Ectodermal cell (in vitro differentiated cells): Measurements from ENCODE around the gene ITGA7.

Source experiments
- H3K27ac ChIP-seq: 2 replicates; pipeline ENCODE4 v1.7.0; 2013; ENCODE audit warnings: mild to moderate bottlenecking, low read depth, low read length; ENCODE audit not compliant: insufficient read depth, poor library complexity, severe bottlenecking
- H3K27me3 ChIP-seq: 2 replicates; pipeline ENCODE4 v1.7.0; 2013; ENCODE audit warnings: mild to moderate bottlenecking, low read length; ENCODE audit not compliant: insufficient read depth, control insufficient read depth, poor library complexity, severe bottlenecking
- H3K36me3 ChIP-seq: one replicate; pipeline ENCODE4 v1.7.0; 2013; ENCODE audit warnings: low read length; ENCODE audit not compliant: control insufficient read depth, insufficient read depth
- H3K4me1 ChIP-seq: one replicate; pipeline ENCODE4 v1.7.0; 2013; ENCODE audit warnings: low read length; ENCODE audit not compliant: control insufficient read depth, insufficient read depth
- H3K4me3 ChIP-seq: 2 replicates; pipeline ENCODE4 v1.7.0; 2013; ENCODE audit warnings: low read depth, low read length, control low read depth; ENCODE audit not compliant: insufficient read depth
- H3K9me3 ChIP-seq: 2 replicates; pipeline ENCODE4 v1.7.0; 2013; ENCODE audit warnings: mild to moderate bottlenecking, low read length, moderate library complexity; ENCODE audit not compliant: control insufficient read depth
- WGBS, 2 experiments: methylation state at CpG; one replicate each; pipeline ENCODE4 v1.1.7; 2013; ENCODE audit warnings: missing lambda C conversion rate in 2 of 2; 5-methylcytosine and 5-hydroxymethylcytosine counted together

ITGA7 gene

DNA sequence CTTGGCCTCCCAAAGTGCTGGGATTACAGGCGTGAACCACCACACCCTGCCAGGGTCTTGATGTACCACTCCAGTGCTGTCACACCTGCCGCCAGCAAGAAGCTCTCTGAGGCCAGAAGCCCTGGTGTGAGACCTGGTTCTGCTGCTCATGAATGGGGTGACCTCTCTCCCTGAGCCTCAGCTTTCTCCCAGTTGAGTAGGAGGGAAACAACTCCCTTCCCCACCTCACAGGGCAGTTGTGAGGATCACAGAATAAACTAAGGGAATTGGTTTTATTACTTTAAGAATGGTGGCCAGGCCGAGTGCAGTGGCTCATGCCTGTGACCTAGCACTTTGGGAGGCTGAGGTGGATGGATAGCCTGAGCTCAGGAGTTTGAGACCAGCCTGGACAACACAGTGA lies 26.9 kb upstream of the ITGA7 start:
- Histone ChIP-seq H3K36me3 (no peaks in the 10 kb centered on the region), H3K4me3 (no peak overlapping the region), H3K9me3 (no peaks in the 10 kb centered on the region), H3K4me1 (peaks cover 21% of the 10 kb centered on the region), H3K27me3 (no peaks in the 10 kb centered on the region), H3K27ac (no peak overlapping the region)
- WGBS, 2 experiments, result 95 to 100% methylated on average over 3 of the region's 3 CpGs

GRCh38 chr12:55733858-55734257 lies 26.2 kb upstream of the ITGA7 start:
- Histone ChIP-seq H3K4me3 (no peak overlapping the region), H3K27ac (no peak overlapping the region), H3K9me3 (no peaks in the 10 kb centered on the region), H3K36me3 (no peaks in the 10 kb centered on the region), H3K27me3 (no peaks in the 10 kb centered on the region), H3K4me1 (peaks cover 21% of the 10 kb centered on the region)
- whole genome bisulfite sequencing, 2 experiments, result 90 to 95% methylated on average over 2 of the region's 2 CpGs

DNA sequence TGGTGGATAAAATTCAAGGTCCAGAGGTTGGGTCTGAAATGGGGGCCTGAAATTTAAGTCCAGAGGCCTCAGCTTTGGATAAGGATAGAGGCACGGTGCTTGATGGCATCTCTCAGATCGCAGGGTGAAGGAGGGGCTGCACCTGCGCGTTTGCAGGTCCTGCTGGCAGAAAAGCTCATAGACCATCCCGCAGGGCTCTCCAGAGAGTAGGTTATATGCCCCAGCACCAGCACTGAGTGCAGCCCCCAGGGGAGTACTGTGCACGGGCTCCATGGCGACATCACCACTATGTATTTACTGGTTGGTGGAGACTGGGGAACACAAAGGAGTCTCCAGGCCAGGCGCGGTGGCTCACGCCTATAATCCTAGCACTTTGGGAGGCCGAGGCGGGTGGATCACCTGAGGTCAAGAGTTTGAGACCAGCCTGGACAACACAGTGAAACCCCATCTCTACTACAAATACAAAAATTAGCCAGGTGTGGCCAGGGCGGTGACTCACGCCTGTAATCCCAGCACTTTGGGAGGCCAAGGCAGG lies 25.4 kb upstream of the ITGA7 start:
- WGBS, 2 experiments, result 90% methylated on average over 14 of the region's 14 CpGs
- H3K4me1 ChIP-seq, result peaks cover 21% of the 10 kb centered on the region
- no peaks in the 10 kb centered on the region for H3K9me3 ChIP-seq

DNA sequence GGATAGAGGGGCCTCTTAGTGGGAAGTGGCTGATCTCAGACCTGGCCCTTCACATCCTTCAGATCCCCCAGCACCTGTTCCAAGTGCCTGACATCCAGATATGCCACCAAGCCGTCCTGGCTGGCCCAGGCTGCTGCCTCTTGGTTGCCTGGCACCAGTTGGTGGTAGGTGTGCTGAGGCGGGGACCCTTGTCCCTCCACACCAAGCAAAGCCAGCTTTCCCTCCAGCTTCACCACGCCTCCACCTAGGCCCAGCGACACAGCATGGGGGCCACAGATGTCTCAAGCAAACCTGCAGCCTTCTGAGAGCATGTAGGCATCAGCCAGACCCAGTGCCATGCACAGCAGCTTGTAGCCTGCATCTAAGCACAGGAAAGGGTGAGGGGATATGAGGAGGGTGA lies 24.6 kb upstream of the ITGA7 start:
- H3K4me3 ChIP-seq, result no peak overlapping the region
- no peak overlapping the region for H3K27ac ChIP-seq
- WGBS, 2 experiments, result 84 to 90% methylated on average over 4 of the region's 4 CpGs
- H3K9me3 ChIP-seq, result no peaks in the 10 kb centered on the region
- H3K36me3 ChIP-seq, result no peaks in the 10 kb centered on the region
- H3K4me1 ChIP-seq, result peaks cover 19% of the 10 kb centered on the region
- H3K27me3 ChIP-seq, result no peaks in the 10 kb centered on the region

More for the DNA sequence above, 25.4 kb upstream of the ITGA7 start:
- Histone ChIP-seq H3K27me3 (no peaks in the 10 kb centered on the region), H3K4me3 (no peak overlapping the region), H3K27ac (no peak overlapping the region), H3K36me3 (no peaks in the 10 kb centered on the region)

GRCh38 chr12:55729819-55730818 lies 22.4 kb upstream of the ITGA7 start:
- H3K27ac ChIP-seq, result peak overlapping the region; percentile 86
- 9 to 10% methylated on average over 19 of the region's 19 CpGs for WGBS, 2 experiments
- H3K36me3 ChIP-seq, result peaks cover 6% of the 10 kb centered on the region
- H3K4me1 ChIP-seq, result peaks cover 14% of the 10 kb centered on the region
- no peaks in the 10 kb centered on the region for H3K27me3 ChIP-seq
- no peaks in the 10 kb centered on the region for H3K9me3 ChIP-seq
- peak overlapping the region; percentile 64 for H3K4me3 ChIP-seq

- Histone ChIP-seq H3K4me1 (peaks cover 14% of the 10 kb centered on the region), H3K36me3 (peaks cover 11% of the 10 kb centered on the region), H3K27me3 (no peaks in the 10 kb centered on the region), H3K27ac (peak within 1 kb of the TSS; percentile 86), H3K9me3 (no peaks in the 10 kb centered on the region), H3K4me3 (peak within 1 kb of the TSS; percentile 64)
- 0 to 1% methylated on average over 61 of the region's 61 CpGs for WGBS, 2 experiments
These were observed 21.5 kb upstream of the ITGA7 start, which contains the start of gene CD63 for GRCh38 chr12:55728939-55729818. Gene CD63 (minus strand): TSS chr12:55729009. CDS start chr12:55728341, 668 bp downstream.

DNA sequence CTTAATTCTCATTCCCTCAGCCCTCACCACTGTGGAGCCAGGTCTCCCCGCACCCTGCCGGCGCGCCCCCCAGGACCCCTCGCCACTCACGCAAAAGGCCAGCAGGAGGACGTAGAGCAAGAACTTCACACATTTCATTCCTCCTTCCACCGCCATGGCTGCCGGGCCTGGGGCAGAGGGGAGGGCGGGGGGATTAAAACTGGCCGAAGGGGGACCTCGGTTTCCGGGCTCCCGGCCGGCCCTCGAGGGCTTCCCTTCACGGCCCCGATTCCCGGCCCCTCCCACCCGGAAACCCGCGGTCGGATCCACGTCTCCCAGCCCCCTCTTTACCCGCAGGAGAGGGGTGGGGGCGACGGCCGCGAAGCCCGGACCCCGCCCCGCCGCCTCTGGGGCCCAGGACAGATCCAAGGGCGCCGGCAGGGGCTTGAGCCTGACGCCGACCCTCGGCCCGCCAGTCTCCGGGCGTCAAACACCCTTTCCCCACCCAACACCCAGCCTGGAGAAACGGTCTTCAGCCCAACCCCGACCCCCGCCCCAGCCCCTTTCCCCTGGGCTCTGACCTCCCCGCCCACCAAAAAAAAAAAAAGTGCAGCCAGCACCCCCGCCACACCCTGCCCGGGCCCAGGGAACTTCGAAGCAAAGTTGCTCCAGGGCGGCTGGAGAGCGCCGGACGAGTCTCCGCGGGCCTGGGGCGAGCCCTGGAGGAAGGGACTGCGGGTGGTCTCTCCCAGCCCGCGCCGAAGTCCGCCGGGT lies 20.7 kb upstream of the ITGA7 start:
- Histone ChIP-seq H3K9me3 (no peaks in the 10 kb centered on the region), H3K36me3 (peaks cover 11% of the 10 kb centered on the region), H3K27ac (peak overlapping the region; percentile 86), H3K4me1 (peaks cover 14% of the 10 kb centered on the region), H3K4me3 (peak overlapping the region; percentile 64), H3K27me3 (no peaks in the 10 kb centered on the region)
- 0% methylated on average over 61 of the region's 61 CpGs for WGBS, 2 experiments

GRCh38 chr12:55727643-55728185 lies 20.0 kb upstream of the ITGA7 start:
- Histone ChIP-seq H3K4me1 (peaks cover 14% of the 10 kb centered on the region), H3K36me3 (peaks cover 11% of the 10 kb centered on the region), H3K9me3 (no peaks in the 10 kb centered on the region), H3K27ac (no peak overlapping the region), H3K27me3 (no peaks in the 10 kb centered on the region), H3K4me3 (peak overlapping the region; percentile 64)
- WGBS, 2 experiments, result 13 to 14% methylated on average over 9 of the region's 9 CpGs

DNA sequence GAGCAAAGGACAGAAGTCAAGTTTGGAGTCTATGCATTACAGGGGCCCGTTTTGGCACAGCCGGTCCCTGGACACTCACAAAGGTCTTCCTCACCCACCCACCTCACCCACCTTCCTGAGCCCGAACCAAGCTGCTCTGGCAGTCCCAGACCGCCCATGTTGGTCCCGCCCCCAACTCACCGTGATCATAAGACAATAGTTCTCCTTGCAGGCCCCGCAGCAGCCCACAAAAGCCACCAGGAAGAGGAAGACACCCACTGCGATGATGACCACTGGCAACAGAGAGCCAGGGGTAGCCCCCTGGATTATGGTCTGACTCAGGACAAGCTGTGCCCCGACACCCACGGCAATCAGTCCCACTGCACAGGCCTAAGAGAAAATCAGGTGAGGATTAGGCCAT lies 19.3 kb upstream of the ITGA7 start:
- H3K27ac ChIP-seq, result no peak overlapping the region
- WGBS, 2 experiments, result 71 to 72% methylated on average over 10 of the region's 10 CpGs
- peaks cover 14% of the 10 kb centered on the region for H3K4me1 ChIP-seq
- H3K9me3 ChIP-seq, result no peaks in the 10 kb centered on the region
- peak overlapping the region; percentile 64 for H3K4me3 ChIP-seq
- no peaks in the 10 kb centered on the region for H3K27me3 ChIP-seq
- H3K36me3 ChIP-seq, result peaks cover 11% of the 10 kb centered on the region
